Measurements from ENCODE around the gene RPA1. TPM values are rescaled to one million over a fixed set of nuclear protein-coding genes. Genes with fewer than 3 reads are reported as not detected.

The RPA1 gene
- total and polyA plus RNA-seq, 9 of the 15 experiments (the other 6 are each of a cell fraction or from before 2014, with no cell fraction given) = 25.2 to 125 (median 47.4) TPM

DNA sequence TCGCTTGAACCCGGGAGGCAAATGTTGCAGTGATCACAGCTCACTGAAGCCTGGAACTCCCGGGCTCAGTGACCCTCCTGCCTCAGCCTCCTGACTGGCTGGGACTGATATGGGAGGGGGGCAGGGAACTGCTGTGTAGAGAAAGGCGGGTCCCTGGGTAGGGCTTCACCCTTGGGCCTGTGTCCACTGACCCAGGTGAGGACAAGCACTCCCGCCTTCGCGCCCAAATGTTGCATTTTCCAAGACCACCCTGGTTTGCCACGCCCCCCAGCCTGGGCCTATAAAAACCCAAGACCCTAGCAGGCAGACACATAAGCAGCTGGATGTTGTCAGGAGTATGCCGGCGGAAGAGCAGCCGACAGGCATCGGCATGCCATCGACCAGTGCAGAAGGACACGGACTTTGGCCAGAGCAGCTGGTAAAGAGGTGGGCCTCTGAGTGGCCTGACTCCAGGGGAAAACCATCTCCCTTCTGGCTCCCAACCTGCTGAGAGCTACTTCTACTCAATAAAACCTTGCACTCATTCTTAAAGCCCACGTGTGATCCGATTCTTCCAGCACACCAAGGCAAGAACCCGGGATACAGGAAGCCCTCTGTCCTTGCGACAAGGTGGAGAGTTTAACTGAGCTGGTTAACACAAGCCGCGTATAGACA is 19.2 kb upstream of the RPA1 start (continued):
- TF ChIP-seq, protein P1, sequence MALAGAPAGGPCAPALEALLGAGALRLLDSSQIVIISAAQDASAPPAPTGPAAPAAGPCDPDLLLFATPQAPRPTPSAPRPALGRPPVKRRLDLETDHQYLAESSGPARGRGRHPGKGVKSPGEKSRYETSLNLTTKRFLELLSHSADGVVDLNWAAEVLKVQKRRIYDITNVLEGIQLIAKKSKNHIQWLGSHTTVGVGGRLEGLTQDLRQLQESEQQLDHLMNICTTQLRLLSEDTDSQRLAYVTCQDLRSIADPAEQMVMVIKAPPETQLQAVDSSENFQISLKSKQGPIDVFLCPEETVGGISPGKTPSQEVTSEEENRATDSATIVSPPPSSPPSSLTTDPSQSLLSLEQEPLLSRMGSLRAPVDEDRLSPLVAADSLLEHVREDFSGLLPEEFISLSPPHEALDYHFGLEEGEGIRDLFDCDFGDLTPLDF (CRISPR knock-in tag; IDR thresholded peaks at IDR 0.05) = no peak
- TF ChIP-seq NFE2L1 (tag; IDR thresholded peaks at IDR 0.05; ENCODE audit: borderline replicate concordance, low read depth) = no peak
- TF ChIP-seq MED1 (CRISPR knock-in tag; IDR thresholded peaks at IDR 0.05; ENCODE audit: borderline replicate concordance) = no peak
- no peak for TF ChIP-seq SPI1 (IDR thresholded peaks at IDR 0.05; ENCODE audit: borderline replicate concordance, low read depth, low read length)
- TF ChIP-seq ZNF644 (tag; IDR thresholded peaks at IDR 0.05; ENCODE audit: low read depth) = no peak
- TF ChIP-seq, protein P2, sequence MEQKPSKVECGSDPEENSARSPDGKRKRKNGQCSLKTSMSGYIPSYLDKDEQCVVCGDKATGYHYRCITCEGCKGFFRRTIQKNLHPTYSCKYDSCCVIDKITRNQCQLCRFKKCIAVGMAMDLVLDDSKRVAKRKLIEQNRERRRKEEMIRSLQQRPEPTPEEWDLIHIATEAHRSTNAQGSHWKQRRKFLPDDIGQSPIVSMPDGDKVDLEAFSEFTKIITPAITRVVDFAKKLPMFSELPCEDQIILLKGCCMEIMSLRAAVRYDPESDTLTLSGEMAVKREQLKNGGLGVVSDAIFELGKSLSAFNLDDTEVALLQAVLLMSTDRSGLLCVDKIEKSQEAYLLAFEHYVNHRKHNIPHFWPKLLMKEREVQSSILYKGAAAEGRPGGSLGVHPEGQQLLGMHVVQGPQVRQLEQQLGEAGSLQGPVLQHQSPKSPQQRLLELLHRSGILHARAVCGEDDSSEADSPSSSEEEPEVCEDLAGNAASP (IDR thresholded peaks at IDR 0.05) = no peak
- TF ChIP-seq MLX (CRISPR knock-in tag; conservative IDR thresholded peaks at IDR 0.05) = no peak
- TF ChIP-seq, protein P3, sequence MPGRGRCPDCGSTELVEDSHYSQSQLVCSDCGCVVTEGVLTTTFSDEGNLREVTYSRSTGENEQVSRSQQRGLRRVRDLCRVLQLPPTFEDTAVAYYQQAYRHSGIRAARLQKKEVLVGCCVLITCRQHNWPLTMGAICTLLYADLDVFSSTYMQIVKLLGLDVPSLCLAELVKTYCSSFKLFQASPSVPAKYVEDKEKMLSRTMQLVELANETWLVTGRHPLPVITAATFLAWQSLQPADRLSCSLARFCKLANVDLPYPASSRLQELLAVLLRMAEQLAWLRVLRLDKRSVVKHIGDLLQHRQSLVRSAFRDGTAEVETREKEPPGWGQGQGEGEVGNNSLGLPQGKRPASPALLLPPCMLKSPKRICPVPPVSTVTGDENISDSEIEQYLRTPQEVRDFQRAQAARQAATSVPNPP (IDR thresholded peaks at IDR 0.05; ENCODE audit: borderline replicate concordance, insufficient read depth, insufficient read length) = no peak
- no peak for TF ChIP-seq SAFB2 (IDR thresholded peaks at IDR 0.05; ENCODE audit: borderline replicate concordance, low read depth, low read length, severe bottlenecking)
- TF ChIP-seq SREBF1 (IDR thresholded peaks at IDR 0.05; ENCODE audit: borderline replicate concordance, low read depth, low read length) = no peak
- TF ChIP-seq CEBPB (tag; IDR thresholded peaks at IDR 0.05) = no peak
- no peak for TF ChIP-seq SP1 (CRISPR knock-in tag; IDR thresholded peaks at IDR 0.05)
- TF ChIP-seq SIX5 (IDR thresholded peaks at IDR 0.05; ENCODE audit: borderline replicate concordance in 1 of 2, insufficient read depth in 1 of 2, low read depth in 1 of 2, low read length in 2 of 2) = no peak
